HG02973 (cell line): ENCODE measurements around the gene CMTM8.
A peak's percentile ranks its signal among the peaks of the same experiment; 100 is the strongest.
"Not testable (repeated sequence)": the region's sequence is repeated elsewhere in the genome, so short reads cannot be mapped to it uniquely, and the experiment has no call there.

Experiments used
- ATAC-seq: cut with Tn5 transposase; IDR thresholded peaks from one replicate; pipeline ENCODE4 v1.9.1; 2021; ENCODE audit warnings: moderate library complexity; ENCODE audit not compliant: unreplicated experiment

Gene CMTM8

GRCh38 chr3:32374788-32375595 lies 136.5 kb downstream of the CMTM8 start:
- peak; percentile 72 for ATAC-seq

- ATAC-seq = no peak
These were observed 137.1 kb downstream of the CMTM8 start for GRCh38 chr3:32375596-32375930.

DNA sequence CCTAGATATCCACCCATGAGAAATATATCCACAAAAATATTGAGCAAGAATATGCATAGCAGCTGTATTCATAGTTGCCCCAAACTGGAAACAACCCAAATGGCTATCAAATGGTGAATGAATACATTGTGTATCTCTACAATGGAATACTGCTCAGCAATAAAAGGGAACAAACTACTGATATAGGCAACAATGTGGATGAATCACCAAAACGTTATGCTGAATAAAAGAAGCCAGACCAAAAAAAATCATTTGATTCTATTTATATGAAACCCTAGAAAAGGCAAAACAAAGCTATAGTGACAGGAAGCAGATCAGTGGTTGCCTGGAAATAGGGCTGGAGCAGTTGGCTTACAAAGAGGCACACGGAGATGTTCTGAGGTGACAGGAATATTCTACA lies 137.6 kb downstream of the CMTM8 start:
- ATAC-seq = no peak

GRCh38 chr3:32379831-32380500 lies 141.5 kb downstream of the CMTM8 start:
- no peak for ATAC-seq

DNA sequence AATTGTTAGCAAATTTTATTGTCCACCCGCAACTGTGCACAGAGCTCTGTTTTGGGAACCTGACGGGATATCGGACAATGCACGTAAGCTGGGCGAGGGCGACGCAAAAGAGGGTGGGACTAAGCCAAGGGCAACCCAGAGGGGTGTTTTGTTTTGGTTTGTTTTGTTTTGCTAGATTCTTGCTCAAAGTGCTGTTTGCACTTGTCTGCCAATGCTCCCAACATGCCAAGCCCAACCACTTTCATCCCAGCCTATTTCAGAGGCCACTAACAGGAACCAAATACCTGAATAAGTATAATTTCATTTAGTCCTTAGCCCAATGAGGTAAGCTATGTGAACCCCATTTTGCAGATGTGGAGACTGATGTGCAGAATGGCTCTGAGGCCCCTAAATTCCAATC lies 143.4 kb downstream of the CMTM8 start:
- no peak for ATAC-seq

GRCh38 chr3:32383136-32383711 lies 144.7 kb downstream of the CMTM8 start:
- ATAC-seq = no peak

DNA sequence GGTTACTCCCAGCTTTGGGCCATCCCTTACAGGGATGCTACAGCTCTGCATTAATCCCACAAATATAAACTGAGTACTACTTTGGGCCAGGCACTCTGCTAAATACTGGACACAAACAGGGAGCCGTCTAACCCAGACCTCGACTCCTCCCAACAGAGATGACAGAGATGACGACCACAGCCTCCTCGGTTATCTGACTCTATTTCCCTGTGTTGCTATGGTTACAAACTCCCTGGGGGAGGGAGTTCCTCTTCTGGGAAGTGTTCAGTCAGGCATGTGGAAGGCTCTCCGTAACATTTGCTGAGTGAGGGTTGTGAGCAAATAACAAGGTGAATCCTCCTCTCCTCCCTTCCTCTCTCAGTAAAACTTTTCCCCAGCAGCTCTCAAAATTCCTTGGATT lies 146.5 kb downstream of the CMTM8 start:
- no peak for ATAC-seq

GRCh38 chr3:32387512-32387911 lies 149.0 kb downstream of the CMTM8 start:
- no peak for ATAC-seq

GRCh38 chr3:32389577-32389976 lies 151.1 kb downstream of the CMTM8 start:
- not testable (repeated sequence) for ATAC-seq

GRCh38 chr3:32391643-32392535 lies 153.4 kb downstream of the CMTM8 start, which contains the start of gene CMTM7:
CMTM7 (plus strand) TSS chr3:32391853; CDS start chr3:32391907, 54 bp downstream.
- peak; percentile 54 for ATAC-seq

- ATAC-seq = no peak
These were observed 154.2 kb downstream of the CMTM8 start for GRCh38 chr3:32392536-32393302.

DNA sequence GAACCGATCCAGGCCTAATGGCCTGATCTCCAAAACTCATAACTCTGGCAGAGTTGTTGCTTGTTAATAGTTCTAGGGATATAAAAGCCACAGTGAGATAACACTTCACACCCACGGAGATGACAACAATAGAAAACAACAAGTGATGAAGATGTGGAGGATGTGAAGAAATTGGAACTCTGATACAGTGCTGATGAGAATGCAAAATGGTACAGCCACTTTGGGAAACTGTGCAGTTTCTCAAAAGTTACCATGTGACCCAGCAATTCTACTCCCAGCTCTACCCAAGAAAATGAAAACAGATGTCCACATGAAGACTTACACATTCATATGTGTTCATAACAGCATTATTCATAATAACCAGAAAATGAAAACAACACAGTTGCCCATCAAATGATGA lies 157.0 kb downstream of the CMTM8 start:
- ATAC-seq = no peak

DNA sequence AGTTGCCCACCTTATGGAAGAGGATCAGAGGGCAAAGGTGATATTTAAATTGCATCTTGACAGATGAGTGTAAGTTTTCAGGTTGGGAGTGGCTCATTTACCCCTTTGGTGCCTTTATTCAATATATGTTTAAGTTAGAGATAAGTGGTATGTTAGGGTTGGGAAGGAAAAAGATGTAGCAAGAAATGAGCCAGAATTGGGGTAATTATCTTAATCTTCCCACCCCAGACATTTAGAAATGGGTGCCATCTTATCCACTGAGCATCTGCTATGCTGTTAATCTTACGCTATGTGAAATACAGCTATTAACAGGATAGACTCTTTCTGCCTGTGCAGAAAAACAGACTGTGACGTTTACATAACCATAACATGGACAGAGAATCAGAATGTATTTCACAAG lies 159.5 kb downstream of the CMTM8 start:
- ATAC-seq = no peak

DNA sequence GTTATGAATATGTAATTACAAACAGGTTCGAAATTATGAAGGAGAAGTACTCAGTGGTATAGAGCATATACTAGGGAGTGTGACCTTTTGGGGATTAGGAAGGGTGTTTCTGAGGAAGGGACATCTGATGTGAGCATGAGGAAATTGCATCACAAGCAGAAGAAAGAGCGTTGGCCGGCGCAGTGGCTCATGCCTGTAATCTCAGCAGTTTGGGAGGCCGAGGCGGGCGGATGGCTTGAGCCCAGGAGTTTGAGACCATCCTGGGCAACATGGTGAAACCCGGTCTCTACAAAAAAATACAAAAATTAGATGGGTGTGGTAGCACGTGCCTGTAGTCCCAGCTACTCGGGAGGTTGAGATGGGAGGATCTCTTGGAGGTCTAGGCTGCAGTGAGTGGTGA lies 160.1 kb downstream of the CMTM8 start:
- ATAC-seq = no peak

- no peak for ATAC-seq
These were observed 160.6 kb downstream of the CMTM8 start for GRCh38 chr3:32399030-32399620.

- ATAC-seq = no peak
These were observed 162.6 kb downstream of the CMTM8 start for GRCh38 chr3:32401126-32401525.

GRCh38 chr3:32401556-32402081 lies 163.1 kb downstream of the CMTM8 start:
- no peak for ATAC-seq

GRCh38 chr3:32403663-32404062 lies 165.2 kb downstream of the CMTM8 start:
- ATAC-seq = no peak

GRCh38 chr3:32404714-32405113 lies 166.2 kb downstream of the CMTM8 start:
- ATAC-seq = no peak

- ATAC-seq = no peak
These were observed 166.7 kb downstream of the CMTM8 start for GRCh38 chr3:32405155-32405554.
